Mesendoderm (in vitro differentiated cells): ENCODE results near the gene ROBO1.

Source experiments
- DNase-seq: peaks from one replicate; pipeline ENCODE4 v3.0.0; 2013
- H2AK5ac ChIP-seq: 2 replicates; pipeline ENCODE4 v1.6.1; 2013; ENCODE audit warnings: low read length, inconsistent platforms
- H2BK120ac ChIP-seq: 2 replicates; pipeline ENCODE4 v1.6.1; 2013; ENCODE audit warnings: low read depth, mild to moderate bottlenecking, low read length, moderate library complexity, mixed read lengths
- H2BK15ac ChIP-seq: replicated peaks from 2 replicates; pipeline ENCODE4 v1.6.1; 2013; ENCODE audit warnings: low read depth, mild to moderate bottlenecking, moderate library complexity
- H2BK5ac ChIP-seq: 2 replicates; pipeline ENCODE4 v1.6.1; 2013; ENCODE audit warnings: low read length, inconsistent platforms
- H3K18ac ChIP-seq: 2 replicates; pipeline ENCODE4 v1.6.1; 2013; ENCODE audit warnings: mild to moderate bottlenecking, low read length, mixed read lengths
- H3K23ac ChIP-seq: one replicate; pipeline ENCODE4 v1.6.1; 2013; ENCODE audit warnings: low read length
- H3K27ac ChIP-seq: 2 replicates; pipeline ENCODE4 v1.5.1; 2013; ENCODE audit warnings: low read depth, mild to moderate bottlenecking, inconsistent platforms, low read length, moderate library complexity
- H3K27me3 ChIP-seq: 2 replicates; pipeline ENCODE4 v1.6.1; 2013; ENCODE audit warnings: low read length, control low read depth, mild to moderate bottlenecking, inconsistent platforms; ENCODE audit not compliant: insufficient read depth, poor library complexity
- H3K36me3 ChIP-seq: 2 replicates; pipeline ENCODE4 v1.6.1; 2013; ENCODE audit warnings: low read length, inconsistent platforms; ENCODE audit not compliant: control insufficient read depth, insufficient read depth
- H3K4ac ChIP-seq: one replicate; pipeline ENCODE4 v1.6.1; 2013; ENCODE audit warnings: low read depth, mild to moderate bottlenecking, low read length, moderate library complexity
- H3K4me1 ChIP-seq: 2 replicates; pipeline ENCODE4 v1.6.1; 2013; ENCODE audit warnings: low read depth, low read length, inconsistent platforms; ENCODE audit not compliant: control insufficient read depth
- H3K4me2 ChIP-seq: 2 replicates; pipeline ENCODE4 v1.6.1; 2013; ENCODE audit warnings: low read length
- H3K4me3 ChIP-seq: 2 replicates; pipeline ENCODE4 v1.5.1; 2013; ENCODE audit warnings: mild to moderate bottlenecking, low read length
- H3K56ac ChIP-seq: one replicate; pipeline ENCODE4 v1.6.1; 2013; ENCODE audit warnings: low read length
- H3K79me1 ChIP-seq: 2 replicates; pipeline ENCODE4 v1.6.1; 2013; ENCODE audit warnings: low read length, inconsistent platforms
- H3K79me2 ChIP-seq: 2 replicates; pipeline ENCODE4 v1.6.1; 2013; ENCODE audit warnings: mild to moderate bottlenecking, low read length; ENCODE audit not compliant: control insufficient read depth, insufficient read depth
- H3K9ac ChIP-seq: 2 replicates; pipeline ENCODE4 v1.6.1; 2013; ENCODE audit warnings: low read length, inconsistent platforms
- H4K5ac ChIP-seq: one replicate; pipeline ENCODE4 v1.6.1; 2013; ENCODE audit warnings: low read length
- H4K8ac ChIP-seq: one replicate; pipeline ENCODE4 v1.6.1; 2013; ENCODE audit warnings: low read depth, mild to moderate bottlenecking, control low read depth, low read length, moderate library complexity
- WGBS: extraction: QIAGEN DNeasy Blood & Tissue Kit; methylation state at CpG from one replicate; pipeline ENCODE4 v1.1.7; 2013; ENCODE audit warnings: low lambda C conversion rate, missing lambda C conversion rate; ENCODE audit not compliant: insufficient coverage; ENCODE audit errors: extremely low coverage; 5-methylcytosine and 5-hydroxymethylcytosine counted together

Gene ROBO1

DNA sequence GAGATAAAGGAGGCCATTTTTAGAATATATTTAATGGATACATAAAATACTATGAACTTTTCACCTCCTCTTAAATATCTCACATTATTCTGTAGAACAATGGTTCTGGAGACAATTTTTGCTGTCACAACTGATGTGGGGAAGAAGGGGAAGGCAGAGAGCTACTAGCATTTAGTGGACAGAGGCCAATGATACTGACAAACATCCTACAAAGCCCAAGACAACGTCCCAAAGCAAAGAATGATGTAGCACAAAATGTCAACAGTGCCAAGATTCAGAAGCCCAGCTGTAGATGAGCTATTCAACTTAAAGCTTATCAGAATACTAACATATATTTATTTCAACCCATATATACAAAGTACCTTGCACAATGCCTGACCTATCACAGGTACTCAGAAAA, 1069.4 kb downstream of the ROBO1 start:
- Histone ChIP-seq H4K8ac (no peak overlapping the region), H3K36me3 (no peaks in the 10 kb centered on the region), H2BK120ac (no peak overlapping the region)

DNA sequence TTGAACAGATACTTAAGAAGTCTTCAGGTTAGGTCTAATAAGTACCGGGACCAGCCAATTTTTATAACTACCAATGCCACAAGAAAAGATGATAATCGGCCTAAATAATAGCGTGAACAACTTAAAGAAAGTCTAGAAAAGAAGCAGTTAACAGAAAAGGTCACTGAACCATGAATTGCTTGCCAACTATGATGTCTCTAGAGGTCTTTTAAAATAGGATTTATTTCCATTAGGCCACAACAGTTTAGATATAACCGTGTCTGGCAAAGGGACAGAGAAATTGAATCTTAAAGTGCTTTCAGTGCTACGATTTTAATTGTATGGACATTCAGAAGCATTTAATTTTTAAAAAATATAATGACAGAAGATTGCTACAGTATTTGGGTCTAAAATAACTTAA, 1070.4 kb downstream of the ROBO1 start:
- no peak overlapping the region for H3K27ac ChIP-seq
- no peak overlapping the region for H3K9ac ChIP-seq
- H3K27me3 ChIP-seq: no peaks in the 10 kb centered on the region
- no peak overlapping the region for H3K4me2 ChIP-seq
- no peak overlapping the region for H3K4me3 ChIP-seq
- H3K4me1 ChIP-seq: no peaks in the 10 kb centered on the region
- H3K23ac ChIP-seq: no peak overlapping the region
- H2BK120ac ChIP-seq: no peak overlapping the region
- no peak overlapping the region for H2BK15ac ChIP-seq
- DNase-seq: no peak
- no peak overlapping the region for H2AK5ac ChIP-seq
- no peak overlapping the region for H3K4ac ChIP-seq
- H3K36me3 ChIP-seq: no peaks in the 10 kb centered on the region
- H3K18ac ChIP-seq: no peak overlapping the region
- H4K8ac ChIP-seq: no peak overlapping the region
- H3K79me2 ChIP-seq: no peaks in the 10 kb centered on the region
- no CpG with 5 or more reads among the region's 5 CpGs for WGBS
- no peak overlapping the region for H4K5ac ChIP-seq
- H3K79me1 ChIP-seq: no peaks in the 10 kb centered on the region
- H2BK5ac ChIP-seq: no peak overlapping the region
- H3K56ac ChIP-seq: no peak overlapping the region

More for the DNA sequence above, 1069.4 kb downstream of the ROBO1 start:
- no peaks in the 10 kb centered on the region for H3K79me2 ChIP-seq
- H3K79me1 ChIP-seq: no peaks in the 10 kb centered on the region
- no peak overlapping the region for H3K4me2 ChIP-seq
- no peaks in the 10 kb centered on the region for H3K27me3 ChIP-seq
- no peak overlapping the region for H4K5ac ChIP-seq
- no peak overlapping the region for H3K9ac ChIP-seq
- no peak overlapping the region for H3K23ac ChIP-seq
- no peaks in the 10 kb centered on the region for H3K4me1 ChIP-seq
- H3K18ac ChIP-seq: no peak overlapping the region
- H3K56ac ChIP-seq: no peak overlapping the region
- H3K27ac ChIP-seq: no peak overlapping the region
- H2AK5ac ChIP-seq: no peak overlapping the region
- H3K4me3 ChIP-seq: no peak overlapping the region
- H3K4ac ChIP-seq: no peak overlapping the region
- H2BK15ac ChIP-seq: no peak overlapping the region
- no CpG with 5 or more reads among the region's 1 CpG for WGBS
- no peak overlapping the region for H2BK5ac ChIP-seq
- DNase-seq: no peak

DNA sequence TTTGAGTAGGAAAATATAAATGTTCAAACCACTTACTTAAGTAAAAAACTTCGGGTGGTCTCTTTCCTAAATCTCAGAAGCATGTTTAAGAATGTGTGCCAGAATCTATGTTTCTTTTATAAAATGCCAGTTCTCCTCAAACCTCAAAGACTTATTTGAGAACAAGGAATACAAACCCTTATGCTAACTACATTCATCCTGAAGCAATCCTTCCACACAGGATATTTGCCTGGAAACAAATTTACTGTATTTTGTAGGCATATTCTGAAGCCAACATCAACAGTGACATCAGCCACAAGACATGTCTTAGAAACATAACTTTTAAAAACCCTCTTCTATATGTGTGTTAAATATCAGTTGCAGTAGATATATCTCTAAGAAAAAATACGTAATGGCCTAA, 1077.0 kb downstream of the ROBO1 start:
- H2BK120ac ChIP-seq: no peak overlapping the region
- H4K8ac ChIP-seq: no peak overlapping the region
- H2AK5ac ChIP-seq: no peak overlapping the region
- H3K36me3 ChIP-seq: no peaks in the 10 kb centered on the region
- H3K4me1 ChIP-seq: no peaks in the 10 kb centered on the region
- H3K27ac ChIP-seq: no peak overlapping the region
- H3K4ac ChIP-seq: no peak overlapping the region
- no peaks in the 10 kb centered on the region for H3K27me3 ChIP-seq
- H3K23ac ChIP-seq: no peak overlapping the region
- no peak overlapping the region for H3K4me3 ChIP-seq
- H3K4me2 ChIP-seq: no peak overlapping the region
- no peak overlapping the region for H2BK5ac ChIP-seq
- H4K5ac ChIP-seq: no peak overlapping the region
- no peak overlapping the region for H3K18ac ChIP-seq
- no peaks in the 10 kb centered on the region for H3K79me1 ChIP-seq
- no peak overlapping the region for H3K9ac ChIP-seq
- DNase-seq: no peak
- WGBS: no CpG with 5 or more reads among the region's 2 CpGs
- no peaks in the 10 kb centered on the region for H3K79me2 ChIP-seq
- no peak overlapping the region for H3K56ac ChIP-seq
- H2BK15ac ChIP-seq: no peak overlapping the region

DNA sequence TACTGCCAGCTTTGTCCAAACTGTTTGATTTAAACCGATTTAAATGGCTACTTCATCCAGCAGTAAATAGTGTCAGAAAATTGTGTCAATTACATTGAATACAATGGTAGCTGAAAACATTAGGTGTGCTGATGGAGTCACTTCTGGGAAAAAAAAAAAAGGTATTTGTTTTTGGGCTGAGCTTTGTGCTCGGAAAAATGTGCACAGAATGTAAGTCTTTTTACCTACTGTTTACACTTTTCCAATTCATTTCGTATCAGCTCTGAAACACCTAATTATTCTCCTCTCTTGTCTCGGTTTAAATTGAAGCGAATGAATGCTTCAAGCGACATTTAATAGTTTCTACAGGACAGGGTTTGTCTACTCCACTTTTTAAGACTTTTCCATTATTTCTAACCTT, 1078.4 kb downstream of the ROBO1 start:
- Histone ChIP-seq H3K27ac (no peak overlapping the region), H3K4me3 (no peak overlapping the region), H2BK120ac (no peak overlapping the region), H2AK5ac (no peak overlapping the region), H3K9ac (no peak overlapping the region), H3K4me1 (no peaks in the 10 kb centered on the region), H2BK5ac (no peak overlapping the region), H3K36me3 (no peaks in the 10 kb centered on the region), H4K8ac (no peak overlapping the region), H3K27me3 (no peaks in the 10 kb centered on the region), H3K23ac (no peak overlapping the region), H3K4ac (no peak overlapping the region), H3K79me1 (no peaks in the 10 kb centered on the region), H3K79me2 (no peaks in the 10 kb centered on the region), H3K4me2 (no peak overlapping the region), H2BK15ac (no peak overlapping the region), H4K5ac (no peak overlapping the region), H3K56ac (no peak overlapping the region), H3K18ac (no peak overlapping the region)
- no peak for DNase-seq
- WGBS: no CpG with 5 or more reads among the region's 6 CpGs

DNA sequence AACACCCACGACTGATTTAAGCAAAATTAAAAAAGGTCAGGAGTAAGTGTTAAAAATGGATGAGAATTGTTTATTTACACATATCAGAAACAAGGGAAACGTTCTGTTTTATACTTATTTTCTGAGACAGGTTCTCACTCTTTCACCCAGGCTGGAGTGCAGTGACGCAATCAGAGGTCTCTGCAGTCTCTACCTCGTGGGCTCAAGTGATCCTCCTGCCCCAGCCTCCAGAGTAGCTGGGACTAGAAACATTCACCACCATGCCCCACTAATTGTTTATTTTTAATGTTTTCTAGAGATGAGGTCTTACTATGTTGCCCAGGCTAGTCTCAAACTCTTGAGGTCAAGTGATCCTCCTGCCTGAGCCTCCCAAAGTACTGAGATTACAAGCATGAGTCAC, 1080.3 kb downstream of the ROBO1 start:
- H2AK5ac ChIP-seq: no peak overlapping the region
- no peak overlapping the region for H3K4ac ChIP-seq
- H3K79me2 ChIP-seq: no peaks in the 10 kb centered on the region
- H2BK120ac ChIP-seq: no peak overlapping the region
- no peak overlapping the region for H4K5ac ChIP-seq
- H3K36me3 ChIP-seq: no peaks in the 10 kb centered on the region
- H3K9ac ChIP-seq: no peak overlapping the region
- H2BK15ac ChIP-seq: no peak overlapping the region
- no peaks in the 10 kb centered on the region for H3K79me1 ChIP-seq
- DNase-seq: no peak
- WGBS: no CpG with 5 or more reads among the region's 4 CpGs
- no peaks in the 10 kb centered on the region for H3K4me1 ChIP-seq
- H3K4me2 ChIP-seq: no peak overlapping the region
- no peak overlapping the region for H3K18ac ChIP-seq
- no peak overlapping the region for H3K56ac ChIP-seq
- H3K27me3 ChIP-seq: no peaks in the 10 kb centered on the region
- H2BK5ac ChIP-seq: no peak overlapping the region
- H3K27ac ChIP-seq: no peak overlapping the region
- H4K8ac ChIP-seq: no peak overlapping the region
- no peak overlapping the region for H3K4me3 ChIP-seq
- no peak overlapping the region for H3K23ac ChIP-seq

- H3K9ac ChIP-seq: no peak overlapping the region
- H2BK5ac ChIP-seq: no peak overlapping the region
- no peak overlapping the region for H3K4me2 ChIP-seq
- no peaks in the 10 kb centered on the region for H3K79me1 ChIP-seq
- no peak overlapping the region for H3K4ac ChIP-seq
- no peak for DNase-seq
- H3K23ac ChIP-seq: no peak overlapping the region
- H4K8ac ChIP-seq: no peak overlapping the region
- no peak overlapping the region for H3K56ac ChIP-seq
- H3K36me3 ChIP-seq: no peaks in the 10 kb centered on the region
- H2AK5ac ChIP-seq: no peak overlapping the region
- H3K4me3 ChIP-seq: no peak overlapping the region
- no peak overlapping the region for H2BK120ac ChIP-seq
- no peaks in the 10 kb centered on the region for H3K27me3 ChIP-seq
- H4K5ac ChIP-seq: no peak overlapping the region
- no peak overlapping the region for H3K18ac ChIP-seq
- H3K4me1 ChIP-seq: no peaks in the 10 kb centered on the region
- no peak overlapping the region for H2BK15ac ChIP-seq
- WGBS: no CpG with 5 or more reads among the region's 2 CpGs
- H3K27ac ChIP-seq: no peak overlapping the region
- no peaks in the 10 kb centered on the region for H3K79me2 ChIP-seq
Observed at GRCh38 chr3:78683284-78683683, 1084.5 kb downstream of the ROBO1 start.
